ENCODE results near the gene AUH. TPM values are rescaled to one million over a fixed set of nuclear protein-coding genes. Genes with fewer than 3 reads are reported as not detected.
A peak's percentile ranks its signal among the peaks of the same experiment; 100 is the strongest.

Gene AUH
- total and polyA plus RNA-seq, 9 of the 15 experiments (the other 6 are each of a cell fraction or from before 2014, with no cell fraction given), result 3.4 to 29.0 (median 10.1) TPM

GRCh38 chr9:91195372-91196012 lies 166.2 kb downstream of the AUH start:
- no peaks in the 10 kb centered on the region for H3K9me1 ChIP-seq (ENCODE audit: control insufficient read depth, insufficient read depth, low read length)
- H3K9me3 ChIP-seq (replicated peaks; ENCODE audit: control insufficient read depth, insufficient read depth, low read depth, low read length), result no peaks in the 10 kb centered on the region
- no peak for ATAC-seq
- H3K27me3 ChIP-seq (ENCODE audit: control insufficient read depth in 2 of 2, insufficient read depth in 2 of 2, low read length in 2 of 2), result no peaks in the 10 kb centered on the region
- peak overlapping the region; percentile 78 for H3K4me2 ChIP-seq (ENCODE audit: insufficient read depth, low read length)
- TF ChIP-seq ATF1 (CRISPR knock-in tag; IDR thresholded peaks at IDR 0.05), result no peak
- TF ChIP-seq ATF1 (tag; IDR thresholded peaks at IDR 0.05), result no peak
- TF ChIP-seq E4F1 (CRISPR knock-in tag; IDR thresholded peaks at IDR 0.05; ENCODE audit: borderline replicate concordance), result no peak
- no peak for TF ChIP-seq ETV1 (tag; conservative IDR thresholded peaks at IDR 0.05; ENCODE audit: low read depth)
- no peak for TF ChIP-seq SIN3A (IDR thresholded peaks at IDR 0.05; ENCODE audit: borderline replicate concordance in 2 of 2, control insufficient read depth in 1 of 2, low read depth in 2 of 2, low read length in 2 of 2)
- no peak for TF ChIP-seq USF1 (CRISPR knock-in tag; IDR thresholded peaks at IDR 0.05)
- no peak for TF ChIP-seq HMG20B (CRISPR knock-in tag; IDR thresholded peaks at IDR 0.05)
- TF ChIP-seq SAFB (IDR thresholded peaks at IDR 0.05; ENCODE audit: borderline replicate concordance, low read depth, low read length), result no peak
- TF ChIP-seq TCF7 (IDR thresholded peaks at IDR 0.05; ENCODE audit: borderline replicate concordance), result no peak
- TF ChIP-seq BRD9 (IDR thresholded peaks at IDR 0.05; ENCODE audit: low read depth, partially characterized antibody), result no peak
- no peak for TF ChIP-seq JUND (IDR thresholded peaks at IDR 0.05; ENCODE audit: borderline replicate concordance, low read depth, low read length)
- TF ChIP-seq JUND (tag; IDR thresholded peaks at IDR 0.05; ENCODE audit: borderline replicate concordance, low read depth, low read length), result no peak
- WGBS (ENCODE audit: insufficient coverage, low coverage, missing lambda C conversion rate), result 92% methylated on average over 3 of the region's 5 CpGs
- in situ Hi-C loops (cut with MboI), result no loop called here
- H3K9ac ChIP-seq (ENCODE audit: insufficient read depth in 1 of 2, low read depth in 2 of 2, low read length in 2 of 2), result no peak overlapping the region
- H3K36me3 ChIP-seq (ENCODE audit: control insufficient read depth, insufficient read depth, low read length), result peaks cover 2% of the 10 kb centered on the region; the same call in 1 of the 3 replicates
- peaks cover 22% of the 10 kb centered on the region for H3K79me2 ChIP-seq (ENCODE audit: control insufficient read depth, insufficient read depth, low read length)
- H3K4me1 ChIP-seq (replicated peaks in 1 of 2; ENCODE audit: control insufficient read depth in 2 of 2, insufficient read depth in 2 of 2, low read length in 2 of 2), result peaks cover 34 to 69% of the 10 kb centered on the region in 2 experiments
- CTCF ChIA-PET (ENCODE audit: low intra/inter-chr PET ratio), result no interaction called here
- no peak for DNase-seq (ENCODE audit: extremely low read depth in 1 of 4, low spot score in 3 of 4)
- BruUV-seq (replicated peaks), result no TSS peak
- POLR2A ChIA-PET, result no interaction called here
- H3K27ac ChIP-seq (ENCODE audit: extremely low read depth, low read depth, low read length), result peak overlapping the region; percentile 99; the same call in 2 of the 3 replicates
- intact Hi-C loops (cut with micrococcal nuclease), result loop anchor here (5.0 to 10.0 kb wide), 2 partner anchors 57 to 91 kb away; no protein-coding TSS in a partner anchor
- H2AFZ ChIP-seq (ENCODE audit: low read depth, low read length), result no peak overlapping the region
- no peaks in the 10 kb centered on the region for H4K20me1 ChIP-seq (replicated peaks; ENCODE audit: control insufficient read depth, insufficient read depth, low read length)
- no peak for FAIRE-seq
- H3K4me3 ChIP-seq, result no peak overlapping the region

Measured in K562 (cell line).